GM19372 (cell line): ENCODE results near the gene FBXO21.
"Not testable (repeated sequence)": the region's sequence is repeated elsewhere in the genome, so short reads cannot be mapped to it uniquely, and the experiment has no call there.

ENCODE experiments used
- ATAC-seq: cut with Tn5 transposase; IDR thresholded peaks from one replicate; pipeline ENCODE4 v1.9.1; 2021; ENCODE audit warnings: mild to moderate bottlenecking, low read depth, moderate library complexity; ENCODE audit not compliant: unreplicated experiment

Gene FBXO21

GRCh38 chr12:117202033-117202432, 11.8 kb upstream of the FBXO21 start:
- no peak for ATAC-seq

- ATAC-seq: not testable (repeated sequence)
Measured at GRCh38 chr12:117199956-117200744, 9.9 kb upstream of the FBXO21 start.

- ATAC-seq: not testable (repeated sequence)
Measured at GRCh38 chr12:117196334-117196733, 6.1 kb upstream of the FBXO21 start.

- not testable (repeated sequence) for ATAC-seq
Measured at GRCh38 chr12:117195027-117195426, 4.8 kb upstream of the FBXO21 start.

- ATAC-seq: no peak
Measured at GRCh38 chr12:117193903-117194302, 3.6 kb upstream of the FBXO21 start.

DNA sequence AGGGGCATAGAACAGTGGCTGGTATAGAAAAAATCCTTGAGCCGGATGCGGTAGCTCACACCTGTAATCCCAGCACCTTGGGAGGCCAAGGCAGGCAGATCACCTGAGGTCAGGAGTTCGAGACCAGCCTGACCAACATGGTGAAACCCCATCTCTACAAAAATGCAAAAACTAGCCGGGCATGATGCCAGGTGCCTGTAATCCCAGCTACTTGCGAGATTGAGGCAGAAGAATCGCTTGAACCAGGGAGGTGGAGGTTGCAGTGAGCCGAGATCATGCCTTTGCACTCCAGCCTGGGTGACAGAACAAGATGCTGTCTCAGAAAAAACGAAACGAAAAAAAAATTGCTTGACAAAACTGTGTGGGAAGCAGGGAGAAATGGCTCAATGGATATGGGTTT, 2.3 kb upstream of the FBXO21 start:
- not testable (repeated sequence) for ATAC-seq

- ATAC-seq: no peak
Measured at GRCh38 chr12:117192057-117192456, 1.8 kb upstream of the FBXO21 start.

GRCh38 chr12:117189725-117190209, 503 bp downstream of the FBXO21 start:
- ATAC-seq: peak; percentile 40

- ATAC-seq: no peak
Measured at GRCh38 chr12:117188961-117189724, 1.1 kb downstream of the FBXO21 start.

DNA sequence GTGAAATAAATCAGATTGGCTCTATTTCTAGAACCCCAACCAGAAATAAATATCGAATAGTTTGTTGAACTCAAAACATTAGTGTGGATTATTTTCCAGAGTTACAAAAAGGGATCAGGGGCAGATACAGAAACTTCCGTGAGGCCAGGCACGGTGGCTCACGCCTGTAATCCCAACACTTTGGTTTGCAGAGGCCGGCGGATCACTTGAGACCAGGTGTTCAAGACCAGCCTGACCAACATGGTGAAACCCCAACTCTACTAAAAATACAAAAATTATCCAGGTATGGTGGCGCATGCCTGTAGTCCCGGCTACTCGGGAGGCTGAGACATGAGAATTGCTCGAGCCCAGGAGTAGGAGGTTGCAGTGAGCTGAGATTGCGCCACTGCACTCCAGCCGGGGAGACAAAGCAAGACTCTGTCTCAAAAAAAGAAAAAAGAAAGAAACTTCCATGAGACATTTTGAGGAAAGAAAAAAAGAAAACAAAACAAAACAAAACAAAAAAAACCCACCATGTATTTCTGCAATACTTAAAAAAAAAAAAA, 2.1 kb downstream of the FBXO21 start:
- ATAC-seq: no peak

- ATAC-seq: no peak
Measured at GRCh38 chr12:117187421-117187820, 2.8 kb downstream of the FBXO21 start.

- no peak for ATAC-seq
Measured at GRCh38 chr12:117182866-117183265, 7.4 kb downstream of the FBXO21 start.

GRCh38 chr12:117181468-117181843, 8.8 kb downstream of the FBXO21 start:
- not testable (repeated sequence) for ATAC-seq

GRCh38 chr12:117180758-117181467, 9.4 kb downstream of the FBXO21 start:
- no peak for ATAC-seq

DNA sequence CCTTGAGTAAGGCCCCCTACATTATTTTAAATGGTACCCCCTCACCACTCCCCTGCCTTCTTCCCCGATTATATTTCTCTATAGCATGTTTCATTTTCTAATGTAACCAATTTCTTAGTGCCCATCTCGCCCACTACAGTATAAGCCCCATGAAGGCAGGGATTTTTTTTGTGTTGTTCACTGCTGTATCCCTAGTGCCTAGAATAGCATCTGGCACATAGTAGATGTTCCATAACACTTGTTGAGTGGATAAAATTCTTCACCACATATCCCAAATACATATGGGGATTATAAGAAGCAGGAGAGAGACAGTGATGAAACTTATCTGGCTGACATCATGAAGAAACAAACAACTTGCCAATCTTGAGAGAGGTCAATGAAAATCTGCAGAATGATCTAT, 11.5 kb downstream of the FBXO21 start:
- ATAC-seq: no peak

DNA sequence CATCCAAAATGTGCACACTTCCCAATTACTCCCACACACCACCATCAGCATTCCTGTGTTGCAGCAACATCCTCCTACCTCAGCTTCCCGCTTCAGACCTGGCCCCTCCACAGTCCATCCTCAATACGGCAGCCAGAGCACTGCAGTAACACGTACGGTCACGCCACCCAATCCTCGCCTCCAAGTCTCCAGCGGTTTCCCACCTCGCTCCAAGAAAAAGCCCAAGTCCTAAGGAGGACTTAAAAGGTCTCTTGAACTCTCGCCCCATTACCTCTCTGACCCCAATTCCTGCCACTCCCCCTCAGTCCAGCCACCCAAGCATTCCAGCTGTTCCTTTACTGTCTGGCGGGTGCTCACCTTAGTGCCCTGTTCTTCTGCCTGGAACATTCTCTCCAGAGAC, 12.0 kb downstream of the FBXO21 start:
- ATAC-seq: no peak

DNA sequence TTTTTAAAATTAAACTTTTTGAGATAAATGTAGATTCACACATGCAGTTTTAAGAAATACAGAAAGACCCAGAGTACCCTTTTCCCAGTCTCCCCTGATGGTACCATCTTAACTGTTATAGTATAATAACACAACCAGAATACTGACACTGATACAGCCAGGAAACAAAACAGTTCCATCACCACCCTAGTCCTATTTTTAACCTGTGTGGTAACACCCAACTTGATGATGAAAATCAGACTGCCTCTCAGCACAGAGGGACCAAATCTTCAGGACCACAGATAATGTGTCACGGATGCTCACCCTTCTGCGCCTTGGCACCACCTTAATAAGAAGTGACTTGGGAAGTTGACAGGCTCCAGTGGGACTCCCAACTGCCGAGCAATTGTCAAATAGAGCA, 18.1 kb downstream of the FBXO21 start:
- ATAC-seq: no peak

DNA sequence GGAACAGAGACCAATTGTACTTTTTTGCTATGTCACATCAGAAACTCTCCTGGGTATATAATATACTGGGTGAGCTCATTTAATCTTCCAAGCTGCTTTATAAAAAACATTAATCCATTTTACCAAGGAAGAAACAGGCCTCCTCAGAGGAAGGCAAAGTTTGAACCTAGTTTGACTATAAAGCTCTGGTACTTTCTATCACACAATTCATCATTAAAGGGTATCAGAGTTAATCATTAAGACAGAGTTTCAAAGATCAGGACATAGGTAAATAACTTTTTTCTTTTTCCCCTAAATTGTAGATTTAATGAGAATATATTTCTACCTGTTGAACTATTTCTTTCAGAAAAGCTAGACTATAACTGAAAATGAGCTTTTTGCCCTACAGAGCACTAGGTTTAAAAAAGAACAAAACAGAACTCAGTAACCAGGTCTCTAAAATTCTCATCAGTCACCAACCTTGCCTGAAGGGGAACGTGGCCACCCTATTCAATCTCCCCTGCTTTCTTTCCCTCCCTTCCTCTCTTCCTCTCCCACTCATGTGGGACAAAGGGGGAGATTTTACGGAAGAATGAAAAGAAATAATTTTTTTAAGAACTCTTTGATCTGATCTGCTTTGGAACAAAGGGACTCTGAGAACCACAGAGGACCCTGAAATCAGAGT, 18.6 kb downstream of the FBXO21 start:
- ATAC-seq: no peak

GRCh38 chr12:117169548-117169947, 20.7 kb downstream of the FBXO21 start:
- no peak for ATAC-seq

GRCh38 chr12:117168976-117169375, 21.3 kb downstream of the FBXO21 start:
- ATAC-seq: no peak
